GM13977 (cell line): Measurements from ENCODE around the gene NT5C3B.
"Not testable (repeated sequence)": the region's sequence is repeated elsewhere in the genome, so short reads cannot be mapped to it uniquely, and the experiment has no call there.

Experiments used
- DNase-seq: peaks from one replicate; pipeline ENCODE4 v3.0.0; 2012; ENCODE audit warnings: low spot score
- in situ Hi-C: fragments of 300-500 bp; cut with MboI; formaldehyde crosslinking; loops from one replicate; pipeline ENCODE4 v1.12.0; 2022; ENCODE audit warnings: low sequenced_read_pairs, low pct_unique_long_range_greater_than_20kb, mixed read lengths, inconsistent platforms; ENCODE audit not compliant: unreplicated experiment
- TF ChIP-seq, protein P1 (sequence below): IDR thresholded peaks from 2 replicates; pipeline ENCODE4 v1.5.1; 2012; ENCODE audit warnings: mild to moderate bottlenecking, control low read depth; ENCODE audit not compliant: insufficient read depth; ENCODE audit errors: extremely low read depth, missing control alignments

Gene NT5C3B

DNA sequence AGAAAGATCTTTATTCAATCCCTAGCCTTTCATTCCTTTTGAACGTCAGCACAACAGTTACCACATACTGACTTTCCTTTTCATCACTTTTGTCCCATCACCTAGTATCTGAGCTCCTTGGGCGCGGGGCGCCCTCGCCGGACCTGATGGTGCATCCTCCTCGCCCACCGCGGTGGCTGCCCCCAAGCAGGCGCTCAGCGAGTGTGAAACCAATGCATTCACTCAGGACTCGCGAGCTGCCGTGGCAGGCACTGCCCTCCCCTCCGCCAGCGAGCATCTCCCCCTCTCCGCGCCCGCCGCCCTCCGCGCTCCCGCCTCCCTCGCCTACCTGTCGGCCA lies 28.4 kb upstream of the NT5C3B start:
- in situ Hi-C loops, result no loop called here
- TF ChIP-seq, protein P1, sequence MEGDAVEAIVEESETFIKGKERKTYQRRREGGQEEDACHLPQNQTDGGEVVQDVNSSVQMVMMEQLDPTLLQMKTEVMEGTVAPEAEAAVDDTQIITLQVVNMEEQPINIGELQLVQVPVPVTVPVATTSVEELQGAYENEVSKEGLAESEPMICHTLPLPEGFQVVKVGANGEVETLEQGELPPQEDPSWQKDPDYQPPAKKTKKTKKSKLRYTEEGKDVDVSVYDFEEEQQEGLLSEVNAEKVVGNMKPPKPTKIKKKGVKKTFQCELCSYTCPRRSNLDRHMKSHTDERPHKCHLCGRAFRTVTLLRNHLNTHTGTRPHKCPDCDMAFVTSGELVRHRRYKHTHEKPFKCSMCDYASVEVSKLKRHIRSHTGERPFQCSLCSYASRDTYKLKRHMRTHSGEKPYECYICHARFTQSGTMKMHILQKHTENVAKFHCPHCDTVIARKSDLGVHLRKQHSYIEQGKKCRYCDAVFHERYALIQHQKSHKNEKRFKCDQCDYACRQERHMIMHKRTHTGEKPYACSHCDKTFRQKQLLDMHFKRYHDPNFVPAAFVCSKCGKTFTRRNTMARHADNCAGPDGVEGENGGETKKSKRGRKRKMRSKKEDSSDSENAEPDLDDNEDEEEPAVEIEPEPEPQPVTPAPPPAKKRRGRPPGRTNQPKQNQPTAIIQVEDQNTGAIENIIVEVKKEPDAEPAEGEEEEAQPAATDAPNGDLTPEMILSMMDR, result no peak
- DNase-seq, result no peak

DNA sequence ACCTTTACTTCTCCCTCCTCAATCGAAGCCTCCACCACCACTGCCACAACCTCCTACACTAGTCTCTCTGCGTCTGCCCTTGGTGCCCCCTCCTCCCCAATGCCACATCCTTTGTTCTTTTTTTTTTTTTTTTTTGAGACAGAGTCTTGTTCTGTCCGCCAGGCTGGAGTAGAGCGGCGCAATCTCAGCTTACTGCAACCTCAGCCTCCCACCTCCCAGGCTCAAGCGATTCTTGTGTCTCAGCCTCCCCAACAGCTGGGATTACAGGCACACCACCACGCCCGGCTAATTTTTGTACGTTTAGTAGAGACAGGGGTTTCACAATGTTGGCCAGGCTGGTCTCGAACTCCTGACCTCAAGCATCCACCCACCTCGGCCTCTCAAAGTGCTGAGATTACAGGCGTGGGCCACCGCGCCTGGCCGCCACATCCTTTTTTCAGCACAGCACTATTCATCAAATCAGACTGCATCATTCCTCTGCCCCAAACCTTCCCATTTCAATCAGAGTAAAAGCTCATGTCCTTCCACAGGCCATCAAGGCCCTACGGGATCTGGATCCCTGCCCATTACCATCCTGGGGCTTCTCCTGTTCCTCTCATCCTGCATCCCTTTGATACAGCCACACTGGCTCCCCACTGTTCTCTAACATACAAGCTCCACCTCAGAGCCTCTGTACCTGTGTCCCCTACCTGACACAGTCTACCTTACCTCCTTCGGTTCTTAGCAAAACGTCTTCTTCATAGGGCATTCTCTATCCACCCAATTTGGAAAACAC lies 27.2 kb upstream of the NT5C3B start:
- no peak for DNase-seq
- in situ Hi-C loops, result no loop called here
- TF ChIP-seq, protein P1, result no peak

DNA sequence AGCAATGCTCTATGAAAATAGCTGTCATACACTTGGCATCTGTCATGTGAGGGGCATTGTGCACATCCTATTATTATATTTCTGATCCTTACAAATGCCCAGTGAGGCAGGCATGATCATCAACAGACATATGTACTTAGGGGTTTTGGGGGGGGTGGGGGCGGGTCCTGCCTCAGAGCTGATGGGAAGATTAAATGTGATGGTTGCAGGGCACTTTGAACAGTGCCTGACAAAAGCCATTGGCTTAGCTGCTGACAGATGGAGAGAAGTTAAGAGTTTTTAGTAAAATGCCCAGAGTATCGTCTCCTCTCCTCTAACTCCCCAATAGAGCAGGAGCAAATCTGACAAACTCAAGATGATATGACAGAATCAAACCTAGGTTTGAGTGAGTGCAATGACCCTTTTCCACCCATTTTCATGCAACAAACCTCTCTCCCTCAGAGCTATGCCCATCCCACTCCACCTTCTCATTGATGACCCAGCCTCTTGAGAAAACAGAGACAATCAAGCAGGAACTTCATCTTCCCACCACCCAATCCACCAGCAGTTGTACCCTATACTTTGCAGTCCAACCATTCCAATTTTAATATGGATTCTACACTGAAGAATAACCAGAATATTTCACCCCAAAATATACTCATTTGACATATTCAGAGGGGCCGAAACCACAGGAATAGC lies 24.4 kb upstream of the NT5C3B start:
- TF ChIP-seq, protein P1, result no peak
- no peak for DNase-seq
- in situ Hi-C loops, result no loop called here

DNA sequence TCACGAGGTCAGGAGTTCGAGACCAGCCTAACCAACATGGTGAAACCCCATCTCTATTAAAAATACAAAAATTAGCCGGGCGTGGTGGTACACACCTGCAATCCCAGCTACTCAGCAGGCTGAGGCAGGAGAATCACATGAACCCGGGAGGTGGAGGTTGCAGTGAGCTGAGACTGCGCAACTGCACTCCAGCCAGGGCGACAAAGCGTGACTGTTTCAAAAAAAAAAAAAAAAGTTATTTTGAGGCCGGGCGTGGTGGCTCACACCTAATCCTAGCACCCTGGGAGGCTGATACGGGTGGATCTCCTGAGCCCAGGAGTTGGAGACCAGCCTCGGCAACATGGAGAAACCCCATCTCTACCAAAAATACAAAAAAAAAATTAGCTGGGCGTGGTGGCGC lies 15.3 kb upstream of the NT5C3B start:
- in situ Hi-C loops, DNase-seq: not testable (repeated sequence)

DNA sequence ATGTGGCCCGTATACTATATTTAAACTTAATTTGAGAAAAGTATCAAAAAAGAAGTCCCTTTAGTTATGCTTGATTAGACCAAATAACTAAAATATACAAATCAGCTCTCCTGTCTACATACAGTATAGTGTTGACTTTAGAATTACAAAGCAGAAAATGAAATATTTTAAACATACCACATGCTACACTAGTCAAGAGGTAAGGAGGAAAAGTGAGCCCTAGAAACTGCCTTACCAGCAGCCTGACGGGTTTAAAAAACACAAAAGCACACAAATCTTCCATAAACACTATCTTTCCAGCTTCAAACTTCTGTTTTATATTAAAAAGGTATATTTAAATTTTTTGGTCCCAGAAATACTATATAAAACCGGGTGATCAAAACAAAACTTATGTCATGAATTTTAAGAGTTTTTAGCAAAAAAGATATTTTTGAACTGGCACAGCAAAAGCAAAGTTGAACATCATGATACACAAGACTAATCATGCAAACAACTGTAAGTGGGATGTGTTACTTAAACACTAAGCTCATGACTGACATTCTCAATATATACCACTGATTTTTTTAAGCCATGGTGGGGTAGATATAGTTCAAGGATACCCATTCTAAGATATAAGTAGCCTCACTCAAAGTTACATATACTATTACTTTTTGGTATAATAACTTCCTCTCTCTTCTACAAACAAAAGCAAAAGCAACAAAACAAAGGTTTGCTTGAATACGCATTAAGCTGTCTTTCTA lies 13.4 kb upstream of the NT5C3B start:
- in situ Hi-C loops, result no loop called here
- TF ChIP-seq, protein P1, result no peak
- DNase-seq, result no peak

DNA sequence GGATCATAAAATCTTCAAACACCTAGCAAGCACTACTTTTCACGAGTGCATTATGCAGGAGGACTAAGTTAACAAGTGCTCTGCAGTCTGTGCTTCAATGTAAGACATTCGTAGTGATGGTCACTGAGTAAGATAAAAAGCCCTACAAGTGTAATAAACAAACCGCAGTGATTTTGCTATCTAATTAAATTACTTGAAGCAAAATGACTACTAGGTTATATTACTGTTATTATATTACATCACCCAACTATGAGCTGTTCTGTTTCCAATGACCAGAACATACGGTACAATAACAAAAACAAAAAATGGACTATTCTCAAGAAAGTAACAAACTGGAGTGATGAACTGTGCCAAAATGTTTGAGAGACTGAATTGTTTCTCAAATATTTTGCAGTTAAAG lies 12.8 kb upstream of the NT5C3B start:
- no peak for DNase-seq
- TF ChIP-seq, protein P1, result no peak
- in situ Hi-C loops, result no loop called here

DNA sequence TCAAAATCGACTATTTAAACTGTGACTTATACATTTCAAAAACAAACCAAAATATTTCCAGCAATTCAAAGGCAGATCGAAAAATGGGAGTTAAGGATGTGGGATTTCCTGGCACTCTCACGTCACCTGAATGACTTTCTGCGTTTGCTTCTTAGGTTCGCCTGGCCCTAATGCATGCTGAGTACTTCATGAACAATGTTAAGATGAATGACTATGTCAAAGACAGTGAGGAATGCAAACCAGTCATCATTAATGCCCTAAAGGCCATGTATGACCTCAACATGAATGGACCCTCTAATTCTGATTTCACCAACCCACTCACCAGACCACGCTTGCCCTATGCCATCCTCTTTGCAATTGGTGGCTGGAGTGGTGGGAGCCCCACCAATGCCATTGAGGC lies 8.9 kb upstream of the NT5C3B start:
- in situ Hi-C loops, result no loop called here
- TF ChIP-seq, protein P1, result no peak
- DNase-seq, result no peak

DNA sequence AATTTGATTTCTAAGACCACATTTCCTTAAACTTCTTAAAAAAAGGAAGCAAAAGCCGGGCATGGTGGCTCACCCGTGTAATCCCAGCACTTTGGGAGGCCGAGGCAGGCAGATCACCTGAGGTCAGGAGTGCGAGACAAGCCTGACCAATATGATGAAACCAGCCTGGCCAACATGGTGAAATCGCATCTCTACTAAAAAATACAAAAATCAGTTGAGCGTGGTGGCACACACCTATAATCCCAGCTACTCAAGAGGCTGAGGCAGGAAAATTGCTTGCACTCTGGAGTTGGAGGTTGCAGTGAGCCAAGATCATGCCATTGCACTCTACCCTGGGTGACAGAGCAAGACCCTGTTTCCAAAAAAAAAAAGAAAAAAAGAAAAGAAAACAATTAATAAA lies 4.7 kb upstream of the NT5C3B start:
- in situ Hi-C loops, DNase-seq: not testable (repeated sequence)

DNA sequence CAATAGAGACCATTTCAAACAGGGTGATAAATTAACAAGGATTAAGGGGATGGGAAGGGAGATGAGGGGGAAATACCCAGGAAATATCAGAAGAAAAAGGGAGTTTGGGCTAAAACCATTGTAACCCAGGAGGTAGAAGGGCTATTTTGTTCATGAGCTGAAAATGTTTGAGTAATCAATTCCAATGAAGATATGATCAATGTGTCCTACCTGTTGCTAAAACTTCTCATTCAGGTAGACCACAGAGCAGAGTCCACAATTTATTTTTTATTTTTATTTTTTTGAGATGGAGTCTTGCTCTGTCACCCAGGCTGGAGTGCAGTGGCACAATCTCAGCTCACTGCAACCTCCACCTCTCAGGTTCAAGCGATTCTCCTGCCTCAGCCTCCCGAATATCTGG lies 3.4 kb upstream of the NT5C3B start:
- in situ Hi-C loops, DNase-seq: not testable (repeated sequence)
